ENCODE data around the gene STAB1.

Gene STAB1

GRCh38 chr3:52484680-52485461, 10.3 kb upstream of the STAB1 start:
- no peak for DNase-seq

GRCh38 chr3:52487050-52487787, 7.9 kb upstream of the STAB1 start:
- no peak for DNase-seq

- no peak for DNase-seq
Observed at GRCh38 chr3:52487788-52488691, 7.1 kb upstream of the STAB1 start.

- DNase-seq = no peak
Observed at GRCh38 chr3:52488746-52489145, 6.4 kb upstream of the STAB1 start.

GRCh38 chr3:52489453-52489852, 5.7 kb upstream of the STAB1 start:
- DNase-seq = no peak

- DNase-seq = no peak
Observed at GRCh38 chr3:52490035-52490938, 4.9 kb upstream of the STAB1 start.

GRCh38 chr3:52490939-52491526, 4.1 kb upstream of the STAB1 start:
- no peak for DNase-seq

GRCh38 chr3:52492059-52492458, 3.1 kb upstream of the STAB1 start:
- no peak for DNase-seq

GRCh38 chr3:52493232-52494017, 1.7 kb upstream of the STAB1 start:
- DNase-seq = no peak

GRCh38 chr3:52494445-52494844, 693 bp upstream of the STAB1 start:
- no peak for DNase-seq

- peak; percentile 41 for DNase-seq
Observed at GRCh38 chr3:52495777-52496602, 852 bp downstream of the STAB1 start.

GRCh38 chr3:52498137-52499054, 3.3 kb downstream of the STAB1 start:
- DNase-seq = no peak

GRCh38 chr3:52501046-52501445, 5.9 kb downstream of the STAB1 start:
- DNase-seq = no peak

- no peak for DNase-seq
Observed at GRCh38 chr3:52502001-52502400, 6.9 kb downstream of the STAB1 start.

GRCh38 chr3:52502808-52503350, 7.7 kb downstream of the STAB1 start:
- DNase-seq = no peak

GRCh38 chr3:52503788-52504424, 8.8 kb downstream of the STAB1 start:
- DNase-seq = no peak

- DNase-seq = no peak
Observed at GRCh38 chr3:52504977-52505376, 9.8 kb downstream of the STAB1 start.

Data from T1000 (cell line).